ENCODE results near the gene ARHGEF12.

Gene ARHGEF12

GRCh38 chr11:120390585-120390922, 54.3 kb downstream of the ARHGEF12 start:
- DNase-seq: no peak

- DNase-seq: no peak
Observed at GRCh38 chr11:120391292-120391691, 55.1 kb downstream of the ARHGEF12 start.

GRCh38 chr11:120391854-120392253, 55.6 kb downstream of the ARHGEF12 start:
- DNase-seq: no peak

GRCh38 chr11:120392314-120392713, 56.1 kb downstream of the ARHGEF12 start:
- DNase-seq: no peak

- no peak for DNase-seq
Observed at GRCh38 chr11:120392793-120393192, 56.6 kb downstream of the ARHGEF12 start.

GRCh38 chr11:120394119-120394518, 57.9 kb downstream of the ARHGEF12 start:
- DNase-seq: no peak

- no peak for DNase-seq
Observed at GRCh38 chr11:120395778-120396177, 59.6 kb downstream of the ARHGEF12 start.

- DNase-seq: no peak
Observed at GRCh38 chr11:120398132-120398531, 61.9 kb downstream of the ARHGEF12 start.

GRCh38 chr11:120399307-120399706, 63.1 kb downstream of the ARHGEF12 start:
- DNase-seq: no peak

GRCh38 chr11:120400564-120401364, 64.6 kb downstream of the ARHGEF12 start:
- DNase-seq: no peak

- DNase-seq: no peak
Observed at GRCh38 chr11:120401506-120401905, 65.3 kb downstream of the ARHGEF12 start.

- DNase-seq: no peak
Observed at GRCh38 chr11:120403966-120404365, 67.8 kb downstream of the ARHGEF12 start.

GRCh38 chr11:120404495-120404894, 68.3 kb downstream of the ARHGEF12 start:
- DNase-seq: no peak

GRCh38 chr11:120409655-120410054, 73.4 kb downstream of the ARHGEF12 start:
- no peak for DNase-seq

GRCh38 chr11:120410622-120411380, 74.6 kb downstream of the ARHGEF12 start:
- DNase-seq: no peak

GRCh38 chr11:120413480-120413879, 77.3 kb downstream of the ARHGEF12 start:
- DNase-seq: no peak

- no peak for DNase-seq
Observed at GRCh38 chr11:120420572-120420971, 84.4 kb downstream of the ARHGEF12 start.

GRCh38 chr11:120424185-120424969, 88.2 kb downstream of the ARHGEF12 start:
- no peak for DNase-seq

GRCh38 chr11:120424970-120425332, 88.7 kb downstream of the ARHGEF12 start:
- DNase-seq: no peak

GRCh38 chr11:120425527-120425926, 89.3 kb downstream of the ARHGEF12 start:
- no peak for DNase-seq

- no peak for DNase-seq
Observed at GRCh38 chr11:120430146-120430545, 93.9 kb downstream of the ARHGEF12 start.

- DNase-seq: no peak
Observed at GRCh38 chr11:120431633-120432032, 95.4 kb downstream of the ARHGEF12 start.
